NCI-H2171 treated with DMSO at 0.1 percent for 48 hours (cell line): ENCODE results near the gene ZYX.

Source experiments
- DNase-seq: peaks from one replicate; lab custom pipeline; 2025; lab: John Stamatoyannopoulos, UW

ZYX gene

GRCh38 chr7:143380646-143381426 is at the start of gene ZYX:
ZYX (plus strand) TSS chr7:143381345; CDS start chr7:143381572, 227 bp downstream.
- peak; percentile 79 for DNase-seq

GRCh38 chr7:143334244-143334643 is 46.9 kb upstream of the ZYX start:
- no peak for DNase-seq

GRCh38 chr7:143337216-143337615 is 43.9 kb upstream of the ZYX start:
- no peak for DNase-seq

GRCh38 chr7:143341842-143342241 is 39.3 kb upstream of the ZYX start:
- no peak for DNase-seq

- DNase-seq = no peak
Measured at GRCh38 chr7:143343596-143343995, 37.5 kb upstream of the ZYX start.

GRCh38 chr7:143345428-143345900 is 35.7 kb upstream of the ZYX start:
- DNase-seq = peak; percentile 9

GRCh38 chr7:143346018-143346417 is 35.1 kb upstream of the ZYX start:
- DNase-seq = no peak

- no peak for DNase-seq
Measured at GRCh38 chr7:143347950-143348349, 33.2 kb upstream of the ZYX start.

GRCh38 chr7:143351060-143351459 is 30.1 kb upstream of the ZYX start:
- DNase-seq = no peak

- DNase-seq = no peak
Measured at GRCh38 chr7:143351574-143351973, 29.6 kb upstream of the ZYX start.

GRCh38 chr7:143352531-143353002 is 28.6 kb upstream of the ZYX start:
- DNase-seq = no peak

- DNase-seq = no peak
Measured at GRCh38 chr7:143354376-143354775, 26.8 kb upstream of the ZYX start.

- DNase-seq = no peak
Measured at GRCh38 chr7:143354965-143355364, 26.2 kb upstream of the ZYX start.

GRCh38 chr7:143355450-143356385 is 25.4 kb upstream of the ZYX start:
- no peak for DNase-seq

- no peak for DNase-seq
Measured at GRCh38 chr7:143356414-143357050, 24.6 kb upstream of the ZYX start.

GRCh38 chr7:143358626-143359025 is 22.5 kb upstream of the ZYX start:
- DNase-seq = no peak

- DNase-seq = no peak
Measured at GRCh38 chr7:143359771-143360353, 21.3 kb upstream of the ZYX start.

GRCh38 chr7:143360788-143361551 is 20.2 kb upstream of the ZYX start:
- peak; percentile 33 for DNase-seq

GRCh38 chr7:143361552-143362130 is 19.5 kb upstream of the ZYX start:
- DNase-seq = peak; percentile 40

- peak; percentile 40 for DNase-seq
Measured at GRCh38 chr7:143362131-143363015, 18.8 kb upstream of the ZYX start, which contains the start of gene FAM131B. FAM131B (minus strand) TSS chr7:143362713; CDS start chr7:143362603, 110 bp downstream.
